ENCODE measurements around the gene FAM161B.

Gene FAM161B

GRCh38 chr14:73888971-73889370 lies 60.9 kb downstream of the FAM161B start:
- H3K4me3 ChIP-seq (ENCODE audit: low read depth, low read length): no peak overlapping the region
- DNase-seq (ENCODE audit: low read depth): no peak
- TF ChIP-seq CTCF (IDR thresholded peaks at IDR 0.05; ENCODE audit: insufficient read depth, low read depth, low read length, missing control alignments): no peak

GRCh38 chr14:73888460-73888725 lies 61.5 kb downstream of the FAM161B start:
- no peak for DNase-seq (ENCODE audit: low read depth)
- H3K4me3 ChIP-seq (ENCODE audit: low read depth, low read length): peak overlapping the region; percentile 98
- TF ChIP-seq CTCF (IDR thresholded peaks at IDR 0.05; ENCODE audit: insufficient read depth, low read depth, low read length, missing control alignments): no peak

- no peak for DNase-seq (ENCODE audit: low read depth)
- TF ChIP-seq CTCF (IDR thresholded peaks at IDR 0.05; ENCODE audit: insufficient read depth, low read depth, low read length, missing control alignments): no peak
- H3K4me3 ChIP-seq (ENCODE audit: low read depth, low read length): peak overlapping the region; percentile 98
Observed at GRCh38 chr14:73887694-73888459, 62.0 kb downstream of the FAM161B start.

GRCh38 chr14:73887318-73887616 lies 62.6 kb downstream of the FAM161B start:
- H3K4me3 ChIP-seq (ENCODE audit: low read depth, low read length): peak overlapping the region; percentile 98
- no peak for TF ChIP-seq CTCF (IDR thresholded peaks at IDR 0.05; ENCODE audit: insufficient read depth, low read depth, low read length, missing control alignments)
- no peak for DNase-seq (ENCODE audit: low read depth)

GRCh38 chr14:73886449-73887317 lies 63.2 kb downstream of the FAM161B start, which contains the start of gene ZNF410:
Gene ZNF410 (plus strand): TSS chr14:73886859. CDS start chr14:73892176, 5,317 bp downstream.
- H3K4me3 ChIP-seq (ENCODE audit: low read depth, low read length): peak within 1 kb of the TSS; percentile 98
- DNase-seq (ENCODE audit: low read depth): peak; percentile 97
- no peak for TF ChIP-seq CTCF (IDR thresholded peaks at IDR 0.05; ENCODE audit: insufficient read depth, low read depth, low read length, missing control alignments)

- TF ChIP-seq CTCF (IDR thresholded peaks at IDR 0.05; ENCODE audit: insufficient read depth, low read depth, low read length, missing control alignments): no peak
- peak; percentile 34 for DNase-seq (ENCODE audit: low read depth)
- peak overlapping the region; percentile 98 for H3K4me3 ChIP-seq (ENCODE audit: low read depth, low read length)
Observed at GRCh38 chr14:73884438-73885190, 65.3 kb downstream of the FAM161B start.

Data from GM12865 (cell line).